GM08714 (cell line): Measurements from ENCODE around the gene GNAT1.

Experiments
- H3K4me3 ChIP-seq: fragments of 200-500 bp; sonication (Bioruptor generic); 2 replicates; pipeline ENCODE4 v1.5.1; 2014; ENCODE audit warnings: mild to moderate bottlenecking, low read length, inconsistent platforms
- ZNF274 ChIP-seq: IDR thresholded peaks from 2 replicates; pipeline ENCODE4 v1.6.1; 2012; ENCODE audit warnings: mild to moderate bottlenecking, low read depth, low read length

Gene GNAT1

GRCh38 chr3:50156549-50157493 is 34.6 kb upstream of the GNAT1 start:
- H3K4me3 ChIP-seq = no peak overlapping the region
- no peak for TF ChIP-seq ZNF274

- TF ChIP-seq ZNF274 = no peak
- H3K4me3 ChIP-seq = no peak overlapping the region
Observed at GRCh38 chr3:50157827-50158529, 33.4 kb upstream of the GNAT1 start.

GRCh38 chr3:50158530-50159146 is 32.8 kb upstream of the GNAT1 start:
- no peak for TF ChIP-seq ZNF274

GRCh38 chr3:50160561-50160983 is 30.8 kb upstream of the GNAT1 start:
- no peak overlapping the region for H3K4me3 ChIP-seq
- no peak for TF ChIP-seq ZNF274

More at GRCh38 chr3:50158530-50159146, 32.8 kb upstream of the GNAT1 start:
- H3K4me3 ChIP-seq = no peak overlapping the region

- no peak for TF ChIP-seq ZNF274
- no peak overlapping the region for H3K4me3 ChIP-seq
Observed at GRCh38 chr3:50161320-50161719, 30.1 kb upstream of the GNAT1 start.

GRCh38 chr3:50162034-50162883 is 29.2 kb upstream of the GNAT1 start:
- no peak overlapping the region for H3K4me3 ChIP-seq

GRCh38 chr3:50163572-50164455 is 27.6 kb upstream of the GNAT1 start:
- no peak for TF ChIP-seq ZNF274
- H3K4me3 ChIP-seq = no peak overlapping the region

More at GRCh38 chr3:50162034-50162883, 29.2 kb upstream of the GNAT1 start:
- no peak for TF ChIP-seq ZNF274

GRCh38 chr3:50164481-50164880 is 26.9 kb upstream of the GNAT1 start:
- H3K4me3 ChIP-seq = no peak overlapping the region
- TF ChIP-seq ZNF274 = no peak

GRCh38 chr3:50164984-50165909 is 26.2 kb upstream of the GNAT1 start:
- no peak for TF ChIP-seq ZNF274
- H3K4me3 ChIP-seq = no peak overlapping the region

- no peak overlapping the region for H3K4me3 ChIP-seq
- TF ChIP-seq ZNF274 = no peak
Observed at GRCh38 chr3:50165910-50166538, 25.4 kb upstream of the GNAT1 start.

- TF ChIP-seq ZNF274 = no peak
Observed at GRCh38 chr3:50166620-50167019, 24.8 kb upstream of the GNAT1 start.

More at GRCh38 chr3:50166620-50167019, 24.8 kb upstream of the GNAT1 start:
- H3K4me3 ChIP-seq = no peak overlapping the region
